Measurements from ENCODE around the gene EVI5. TPM values are rescaled to one million over a fixed set of nuclear protein-coding genes. Genes with fewer than 3 reads are reported as not detected.
"Not testable (repeated sequence)": the region's sequence is repeated elsewhere in the genome, so short reads cannot be mapped to it uniquely, and the experiment has no call there.

Gene EVI5
- total RNA-seq, 2 experiments from 2014 or later = 25.7 to 27.9 TPM

DNA sequence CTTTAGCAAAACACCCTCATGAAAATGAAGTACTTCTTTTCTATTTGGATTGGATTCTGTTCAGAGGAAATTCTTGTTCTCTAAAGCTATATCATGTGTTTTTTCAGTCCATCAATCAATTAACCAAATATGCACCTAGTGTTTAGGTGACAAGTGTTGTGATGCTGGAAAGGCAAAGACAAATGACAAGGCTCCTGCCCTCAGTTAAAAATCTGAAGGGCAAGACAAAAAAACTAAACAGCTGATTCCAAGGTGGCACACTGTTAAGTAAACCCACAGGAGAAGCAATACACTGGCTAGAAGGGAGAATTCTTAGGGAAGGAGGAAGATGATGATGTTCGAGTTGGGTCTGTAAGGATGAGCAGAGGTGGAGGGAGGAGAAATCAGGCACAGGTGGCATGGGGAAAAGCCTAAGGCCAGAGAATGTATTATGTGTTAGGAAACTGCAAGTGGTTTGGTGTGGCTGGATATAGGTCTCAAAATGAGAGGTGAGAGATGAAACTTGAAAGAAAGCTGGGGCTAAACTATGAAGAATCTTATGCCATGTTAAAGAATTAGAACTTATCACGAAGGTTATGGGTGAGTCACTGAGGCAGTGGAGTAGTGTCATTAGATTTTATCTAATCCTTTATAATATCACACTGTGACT, 246.4 kb downstream of the EVI5 start:
- intact Hi-C loops (cut with micrococcal nuclease) = loop anchor here (1.0 to 2.0 kb wide), 3 partner anchors 36 to 52 kb away; partner anchors contain the start of gene GFI1
- H3K4me3 Mint-ChIP-seq = peak overlapping the region; percentile 56
- TF ChIP-seq, protein P1, sequence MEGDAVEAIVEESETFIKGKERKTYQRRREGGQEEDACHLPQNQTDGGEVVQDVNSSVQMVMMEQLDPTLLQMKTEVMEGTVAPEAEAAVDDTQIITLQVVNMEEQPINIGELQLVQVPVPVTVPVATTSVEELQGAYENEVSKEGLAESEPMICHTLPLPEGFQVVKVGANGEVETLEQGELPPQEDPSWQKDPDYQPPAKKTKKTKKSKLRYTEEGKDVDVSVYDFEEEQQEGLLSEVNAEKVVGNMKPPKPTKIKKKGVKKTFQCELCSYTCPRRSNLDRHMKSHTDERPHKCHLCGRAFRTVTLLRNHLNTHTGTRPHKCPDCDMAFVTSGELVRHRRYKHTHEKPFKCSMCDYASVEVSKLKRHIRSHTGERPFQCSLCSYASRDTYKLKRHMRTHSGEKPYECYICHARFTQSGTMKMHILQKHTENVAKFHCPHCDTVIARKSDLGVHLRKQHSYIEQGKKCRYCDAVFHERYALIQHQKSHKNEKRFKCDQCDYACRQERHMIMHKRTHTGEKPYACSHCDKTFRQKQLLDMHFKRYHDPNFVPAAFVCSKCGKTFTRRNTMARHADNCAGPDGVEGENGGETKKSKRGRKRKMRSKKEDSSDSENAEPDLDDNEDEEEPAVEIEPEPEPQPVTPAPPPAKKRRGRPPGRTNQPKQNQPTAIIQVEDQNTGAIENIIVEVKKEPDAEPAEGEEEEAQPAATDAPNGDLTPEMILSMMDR (IDR thresholded peaks at IDR 0.05) = no peak
- ATAC-seq (peak; percentile 59), DNase-seq (peak; percentile 60)
- H3K4me1 Mint-ChIP-seq (ENCODE audit: low read depth) = peaks cover 77% of the 10 kb centered on the region
- H3K9me3 Mint-ChIP-seq = peaks cover 15% of the 10 kb centered on the region
- POLR2A ChIA-PET = interaction anchor here (0.6 to 5.6 kb wide), 24 partner anchors 16 to 424 kb away, joined by 3 to 213 read pairs (median 4); partner anchors contain the start of genes GFI1, GLMN and RPAP2
- peak overlapping the region; percentile 98 for H3K27ac Mint-ChIP-seq
- peaks cover 62% of the 10 kb centered on the region for H3K36me3 Mint-ChIP-seq (ENCODE audit: low read depth)
- H3K27me3 Mint-ChIP-seq = no peaks in the 10 kb centered on the region
- CTCF ChIA-PET = interaction anchor here (0.5 to 3.6 kb wide), 12 partner anchors 20 to 230 kb away, joined by 3 to 51 read pairs (median 4); partner anchors contain the start of gene GFI1

DNA sequence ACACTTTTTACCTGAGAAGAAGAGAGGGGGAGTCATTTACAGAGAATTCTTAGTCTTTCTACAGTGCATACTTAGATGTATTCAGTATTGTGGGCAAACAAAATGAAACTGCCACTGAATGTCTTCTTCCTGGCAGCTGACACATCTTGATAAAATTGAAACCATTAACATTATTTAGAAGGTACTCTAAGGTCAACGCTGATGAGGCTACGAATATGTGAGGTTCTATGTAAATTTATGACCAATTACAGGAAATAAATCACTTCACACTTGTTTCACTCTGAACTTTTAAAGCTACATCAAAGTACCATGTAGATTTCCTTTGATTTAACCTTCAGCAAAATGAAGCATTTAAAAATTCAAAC, 246.9 kb downstream of the EVI5 start:
- ChIA-PET POLR2A (interaction anchor here (0.6 to 5.6 kb wide), 23 partner anchors 16 to 540 kb away, joined by 3 to 213 read pairs (median 4); partner anchors contain the start of genes GFI1, GLMN, MTF2 and RPAP2), CTCF (interaction anchor here (0.9 to 3.6 kb wide), 9 partner anchors 29 to 230 kb away, joined by 3 to 51 read pairs (median 4); partner anchors contain the start of gene GFI1)
- Mint-ChIP-seq H3K36me3 (ENCODE audit: low read depth) (peaks cover 62% of the 10 kb centered on the region), H3K9me3 (peaks cover 19% of the 10 kb centered on the region), H3K4me3 (peak overlapping the region; percentile 56), H3K4me1 (ENCODE audit: low read depth) (peaks cover 77% of the 10 kb centered on the region), H3K27ac (peak overlapping the region; percentile 98), H3K27me3 (no peaks in the 10 kb centered on the region)
- ATAC-seq (peak; percentile 71), DNase-seq (peak; percentile 42)
- TF ChIP-seq, protein P1 (IDR thresholded peaks at IDR 0.05) = no peak
- intact Hi-C loops (cut with micrococcal nuclease) = loop anchor here (1.0 to 2.0 kb wide), 3 partner anchors 37 to 51 kb away; partner anchors contain the start of gene GFI1

DNA sequence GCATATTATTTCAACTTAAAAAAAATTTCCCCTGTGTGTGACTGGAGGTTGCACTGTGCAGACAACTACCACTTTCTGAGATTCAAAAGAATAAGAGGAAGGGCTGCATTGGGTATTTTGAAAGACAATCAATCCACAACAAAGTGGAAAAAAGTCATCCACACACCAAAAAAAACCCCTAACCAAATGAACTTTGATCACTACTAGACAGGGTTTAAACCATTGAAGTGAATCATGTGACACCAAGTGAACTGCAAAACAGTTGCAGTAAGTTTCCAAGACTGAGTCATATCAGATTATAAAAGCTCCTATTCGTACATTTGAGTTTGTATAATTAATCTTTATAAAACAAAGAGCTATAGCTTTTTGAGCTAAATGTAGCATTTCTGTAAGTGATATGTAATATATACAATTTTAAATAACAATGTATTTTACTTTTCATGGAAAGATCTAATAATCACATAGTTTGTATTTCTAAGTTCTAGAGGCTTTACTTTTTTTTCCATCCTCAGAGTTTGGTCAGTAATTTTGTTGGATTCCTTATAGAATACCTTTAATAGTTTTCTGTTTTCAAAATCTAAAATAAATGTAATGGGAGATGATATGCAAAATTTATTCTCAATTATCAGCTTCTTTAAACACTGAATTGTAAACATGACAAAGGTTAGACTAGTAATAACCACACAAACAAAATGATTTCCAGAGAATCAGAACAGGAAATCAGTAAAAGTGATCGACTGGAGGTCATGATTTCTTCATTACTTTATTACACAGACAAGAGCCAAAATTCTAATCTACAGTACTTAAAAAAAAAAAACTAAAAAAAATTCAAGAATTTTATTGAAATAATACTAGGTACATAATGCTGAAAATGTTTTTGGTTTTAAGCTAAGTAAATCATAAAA, 247.7 kb downstream of the EVI5 start:
- DNase-seq (peak; percentile 27), ATAC-seq (peak; percentile 56)
- intact Hi-C loops (cut with micrococcal nuclease) = no loop called here
- H3K27me3 Mint-ChIP-seq = no peaks in the 10 kb centered on the region
- peaks cover 80% of the 10 kb centered on the region for H3K4me1 Mint-ChIP-seq (ENCODE audit: low read depth)
- ChIA-PET CTCF (interaction anchor here (1.0 to 3.6 kb wide), 8 partner anchors 19 to 224 kb away, joined by 3 to 51 read pairs (median 6); partner anchors contain the start of gene GFI1), POLR2A (interaction anchor here (0.7 to 5.6 kb wide), 17 partner anchors 17 to 541 kb away, joined by 3 to 213 read pairs (median 5); partner anchors contain the start of genes GFI1, GLMN, MTF2 and RPAP2)
- peak overlapping the region; percentile 89 for H3K27ac Mint-ChIP-seq
- TF ChIP-seq, protein P1 (IDR thresholded peaks at IDR 0.05) = no peak
- peaks cover 63% of the 10 kb centered on the region for H3K36me3 Mint-ChIP-seq (ENCODE audit: low read depth)
- H3K9me3 Mint-ChIP-seq = peaks cover 25% of the 10 kb centered on the region
- H3K4me3 Mint-ChIP-seq = peak overlapping the region; percentile 64

DNA sequence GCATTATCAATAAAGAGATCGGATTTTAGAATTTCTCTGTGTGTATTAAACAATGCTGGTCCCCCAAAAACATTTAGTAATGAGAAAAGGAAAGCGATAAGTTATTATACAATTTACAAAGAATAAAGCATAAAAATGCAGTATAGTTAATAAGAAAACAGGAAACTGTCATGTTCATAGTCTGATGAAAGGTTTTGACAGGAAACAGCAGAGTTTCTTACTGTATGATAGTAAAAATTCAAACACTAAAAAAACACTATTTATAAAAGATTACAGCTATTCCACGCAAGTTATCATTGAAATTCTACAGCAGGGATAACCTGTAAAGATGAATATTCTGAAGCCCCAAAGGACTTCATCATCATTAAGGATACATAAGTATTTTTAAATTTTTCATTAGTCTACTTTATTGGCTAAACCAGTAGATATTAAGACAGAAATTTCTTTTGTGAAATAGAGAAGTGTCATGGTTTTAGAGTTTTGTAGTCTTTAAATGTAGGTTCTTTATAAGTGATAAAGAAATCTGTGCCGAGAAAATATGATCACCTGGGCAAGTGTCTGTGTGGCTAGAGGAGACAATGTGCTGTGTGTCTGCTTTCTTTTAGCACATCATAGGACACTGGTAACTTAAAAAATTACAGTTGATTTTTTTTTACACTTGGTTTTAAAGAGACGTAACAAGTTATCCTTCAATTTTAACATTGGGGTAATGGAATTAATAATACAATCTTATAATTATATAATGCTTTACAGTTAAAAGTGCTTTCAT, 248.5 kb downstream of the EVI5 start:
- TF ChIP-seq, protein P1 (IDR thresholded peaks at IDR 0.05) = no peak
- Mint-ChIP-seq H3K4me3 (peak overlapping the region; percentile 64), H3K27ac (peak overlapping the region; percentile 89), H3K4me1 (ENCODE audit: low read depth) (peaks cover 83% of the 10 kb centered on the region), H3K27me3 (no peaks in the 10 kb centered on the region), H3K36me3 (ENCODE audit: low read depth) (peaks cover 65% of the 10 kb centered on the region), H3K9me3 (peaks cover 27% of the 10 kb centered on the region)
- ATAC-seq = peak; percentile 19
- intact Hi-C loops (cut with micrococcal nuclease) = no loop called here
- no peak for DNase-seq
- POLR2A ChIA-PET = interaction anchor here (0.6 to 5.6 kb wide), 5 partner anchors 47 to 542 kb away, joined by 3 to 213 read pairs (median 11); partner anchors contain the start of genes GFI1 and MTF2
- CTCF ChIA-PET = interaction anchor here (1.0 to 3.6 kb wide), 5 partner anchors 20 to 220 kb away, joined by 3 to 51 read pairs (median 7); partner anchors contain the start of gene GFI1

DNA sequence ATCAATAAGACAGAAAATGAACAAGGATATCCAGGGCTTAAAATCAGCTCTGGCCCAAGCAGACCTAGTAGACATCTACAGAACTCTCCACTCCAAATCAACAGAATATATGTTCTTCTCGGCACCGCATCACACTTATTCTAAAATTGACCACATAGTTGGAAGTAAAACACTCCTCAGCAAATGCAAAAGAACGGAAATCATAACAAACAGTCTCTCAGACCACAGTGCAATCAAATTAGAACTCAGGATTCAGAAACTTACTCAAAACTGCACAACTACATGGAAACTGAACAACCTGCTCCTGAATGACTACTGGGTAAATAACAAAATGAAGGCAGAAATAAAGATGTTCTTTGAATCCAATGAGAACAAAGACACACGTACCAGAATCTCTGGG, 252.5 kb downstream of the EVI5 start:
- Mint-ChIP-seq H3K9me3 (peaks cover 30% of the 10 kb centered on the region), H3K36me3 (ENCODE audit: low read depth) (peaks cover 67% of the 10 kb centered on the region), H3K4me3 (peak overlapping the region; percentile 29), H3K4me1 (ENCODE audit: low read depth) (peaks cover 59% of the 10 kb centered on the region), H3K27ac (peak overlapping the region; percentile 89)
- intact Hi-C loops (cut with micrococcal nuclease); CTCF ChIA-PET; DNase-seq; H3K27me3 Mint-ChIP-seq; ATAC-seq: not testable (repeated sequence)
- POLR2A ChIA-PET = interaction anchor here (1.3 kb wide), 1 partner anchor 45 kb away, joined by 3 read pairs; the partner anchor contains the start of gene GFI1

DNA sequence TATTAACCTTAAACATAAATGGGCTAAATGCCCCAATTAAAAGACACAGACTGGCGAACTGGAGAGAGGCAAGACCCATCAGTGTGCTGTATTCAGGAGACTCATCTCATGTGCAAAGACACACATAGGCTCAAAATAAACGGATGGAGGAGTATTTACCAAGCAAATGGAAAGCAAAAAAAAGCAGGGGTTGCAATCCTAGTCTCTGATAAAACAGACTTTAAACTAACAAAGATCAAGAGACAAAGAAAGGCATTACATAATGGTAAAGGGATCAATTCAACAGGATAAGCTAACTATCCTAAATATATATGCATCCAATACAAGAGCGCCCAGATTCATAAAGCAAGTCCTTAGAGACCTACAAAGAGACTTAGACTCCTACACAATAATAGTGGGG, 253.0 kb downstream of the EVI5 start:
- H3K27me3 Mint-ChIP-seq; intact Hi-C loops (cut with micrococcal nuclease); ATAC-seq; CTCF ChIA-PET; DNase-seq: not testable (repeated sequence)
- H3K9me3 Mint-ChIP-seq = peaks cover 30% of the 10 kb centered on the region
- peaks cover 69% of the 10 kb centered on the region for H3K36me3 Mint-ChIP-seq (ENCODE audit: low read depth)
- H3K27ac Mint-ChIP-seq = peak overlapping the region; percentile 89
- peaks cover 58% of the 10 kb centered on the region for H3K4me1 Mint-ChIP-seq (ENCODE audit: low read depth)
- H3K4me3 Mint-ChIP-seq = peak overlapping the region; percentile 29
- POLR2A ChIA-PET = interaction anchor here (1.3 kb wide), 1 partner anchor 45 kb away, joined by 3 read pairs; the partner anchor contains the start of gene GFI1

Measured in activated CD8-positive, alpha-beta T cell treated with anti-CD3 and anti-CD28 coated beads for 36 hours (primary cell).